HG02610 (cell line): Measurements from ENCODE around the gene EIF2AK3.
"Not testable (repeated sequence)": the region's sequence is repeated elsewhere in the genome, so short reads cannot be mapped to it uniquely, and the experiment has no call there.

Experiments
- ATAC-seq: cut with Tn5 transposase; IDR thresholded peaks from one replicate; pipeline ENCODE4 v1.9.1; 2021; ENCODE audit warnings: mild to moderate bottlenecking, moderate library complexity; ENCODE audit not compliant: unreplicated experiment

EIF2AK3 gene

DNA sequence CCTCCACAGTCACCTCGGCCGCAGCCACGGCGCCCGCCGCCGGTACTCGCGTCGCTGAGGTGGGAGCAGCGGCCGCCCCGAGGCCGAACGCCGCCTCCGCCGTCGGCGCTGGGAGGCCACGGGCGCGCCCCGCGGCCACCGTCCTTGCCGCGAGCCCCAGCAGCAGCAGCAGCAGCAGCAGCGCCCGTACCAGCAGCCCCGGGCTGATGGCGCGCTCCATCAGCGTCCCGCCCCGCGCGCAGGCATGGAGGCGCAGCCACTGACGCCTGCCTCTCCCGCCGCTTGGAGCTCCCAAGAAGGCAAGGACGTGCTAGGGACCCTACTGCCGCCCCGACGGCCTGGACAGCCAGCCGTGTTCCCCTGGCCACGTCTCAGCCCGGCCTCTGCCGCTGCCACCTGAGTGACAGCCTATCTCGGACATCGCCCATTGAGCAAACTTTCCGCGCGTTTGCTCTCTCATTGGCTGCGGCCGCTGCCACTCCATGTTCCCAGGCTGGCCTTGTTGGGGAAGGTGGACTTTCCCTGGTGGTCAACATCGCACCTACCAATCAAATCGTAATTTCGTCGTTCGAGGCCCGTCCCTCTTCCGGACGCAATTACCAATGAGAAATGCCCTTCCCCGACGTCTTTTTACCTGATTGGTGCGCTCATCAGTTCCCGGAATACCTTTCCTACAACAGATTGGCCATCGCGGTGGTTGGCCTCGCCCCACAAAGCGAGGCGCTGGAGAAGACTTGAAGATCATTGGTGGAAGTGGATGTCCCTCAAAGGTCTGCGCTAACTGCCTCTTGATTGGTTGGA is at the start of gene EIF2AK3:
TSS of gene EIF2AK3 (minus strand) at position 410 of the 801 bp plus-strand sequence. CDS start at position 220, 190 bp downstream.
- ATAC-seq = peak; percentile 91

DNA sequence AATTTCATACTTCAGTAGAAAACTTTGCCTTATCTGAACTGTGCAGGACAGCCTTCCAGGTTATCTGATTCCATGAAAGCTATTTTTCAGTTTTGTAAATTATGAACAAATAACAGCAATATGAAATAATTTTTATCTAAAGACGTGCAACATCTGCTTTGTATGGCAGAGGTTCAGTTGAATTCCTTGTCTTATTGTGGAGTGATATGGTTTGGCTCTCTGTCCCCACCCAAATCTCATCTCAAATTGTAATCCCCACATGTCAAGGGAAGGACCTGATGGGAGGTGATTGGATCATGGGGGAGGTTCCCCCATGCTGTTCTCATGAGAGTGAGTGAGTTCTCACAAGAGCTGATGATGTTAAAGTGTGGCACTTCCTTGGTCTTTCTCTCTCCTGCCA is 46.1 kb upstream of the EIF2AK3 start:
- no peak for ATAC-seq

DNA sequence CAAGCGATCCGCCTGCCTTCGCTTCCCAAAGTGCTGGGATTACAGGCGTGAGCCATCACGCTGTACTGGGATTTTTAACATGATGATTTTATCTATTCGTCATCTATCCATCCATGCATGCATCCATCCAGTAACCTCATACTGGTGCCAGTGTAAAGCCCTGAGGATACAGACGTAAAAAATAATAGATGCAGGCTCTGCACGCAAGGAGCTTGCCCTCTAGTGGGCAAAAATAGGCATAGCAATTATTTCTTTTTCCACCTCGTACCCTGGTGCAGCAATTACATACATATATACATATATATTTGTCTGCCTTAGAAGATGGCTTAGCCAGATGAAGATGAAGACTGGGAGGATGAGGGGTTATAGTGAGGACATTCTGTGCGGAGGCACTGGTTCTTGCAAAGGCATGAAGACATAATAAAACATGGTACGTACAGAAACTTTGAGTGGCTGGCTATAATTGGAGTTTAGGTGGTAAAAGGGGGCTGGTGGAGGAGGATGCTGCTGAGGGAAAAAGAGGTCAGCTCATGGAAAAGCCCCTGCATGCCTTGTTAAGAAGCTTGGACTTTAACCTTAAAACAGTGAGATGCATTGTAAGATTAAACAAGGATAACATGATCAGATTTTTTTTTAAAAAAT is 44.6 kb upstream of the EIF2AK3 start:
- ATAC-seq = no peak

DNA sequence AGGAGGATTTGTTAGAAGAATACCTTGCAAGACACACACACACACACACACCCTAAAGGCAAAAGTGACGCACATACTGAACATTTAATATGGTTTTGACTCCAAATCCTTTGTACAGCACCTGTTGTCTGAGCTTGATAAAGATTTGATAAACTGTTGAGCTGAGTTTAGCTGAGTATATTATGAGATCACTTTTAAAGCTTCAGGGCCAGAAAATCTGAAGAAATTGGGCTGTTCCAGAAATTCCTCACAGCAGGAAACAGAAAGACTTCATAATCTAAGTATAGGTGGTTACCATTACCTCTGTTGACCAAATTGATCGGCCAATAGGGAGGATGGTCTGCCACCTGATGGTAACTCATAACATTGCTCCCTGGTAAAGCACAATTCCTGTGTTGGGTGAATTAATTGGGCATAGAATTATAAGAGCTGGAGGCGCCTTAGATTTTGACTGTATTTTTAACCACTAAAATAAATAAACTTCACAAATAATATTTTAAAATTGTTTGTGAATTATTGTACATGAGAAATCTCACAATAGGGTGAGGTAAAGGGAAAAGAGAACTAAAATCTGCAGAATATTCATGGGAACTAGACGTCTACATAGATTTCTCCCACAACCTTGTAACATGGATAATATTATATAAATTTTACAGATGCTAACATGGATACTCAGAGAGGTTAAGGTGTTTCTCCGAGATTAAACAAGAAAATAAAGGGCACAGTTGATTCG is 42.4 kb upstream of the EIF2AK3 start:
- ATAC-seq = peak; percentile 90

DNA sequence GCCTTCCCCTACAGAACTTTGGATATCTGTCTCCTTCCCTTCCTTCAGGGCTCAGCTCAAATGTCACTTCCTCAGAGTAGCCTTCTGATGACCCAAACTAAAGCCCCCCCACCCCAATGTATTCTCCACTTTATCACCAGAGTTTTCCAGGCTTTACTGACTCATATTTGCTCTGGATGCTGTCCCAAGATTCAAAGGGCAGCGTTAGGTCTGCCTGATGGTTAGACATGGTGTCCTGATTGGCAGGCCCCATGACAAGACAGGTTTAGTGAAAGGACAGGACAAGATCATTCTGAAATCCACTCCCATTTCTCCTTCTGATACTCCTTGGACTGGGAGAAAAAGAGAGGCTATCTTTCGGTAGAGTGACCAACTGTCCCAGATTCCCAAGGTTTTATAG is 41.6 kb upstream of the EIF2AK3 start:
- no peak for ATAC-seq

DNA sequence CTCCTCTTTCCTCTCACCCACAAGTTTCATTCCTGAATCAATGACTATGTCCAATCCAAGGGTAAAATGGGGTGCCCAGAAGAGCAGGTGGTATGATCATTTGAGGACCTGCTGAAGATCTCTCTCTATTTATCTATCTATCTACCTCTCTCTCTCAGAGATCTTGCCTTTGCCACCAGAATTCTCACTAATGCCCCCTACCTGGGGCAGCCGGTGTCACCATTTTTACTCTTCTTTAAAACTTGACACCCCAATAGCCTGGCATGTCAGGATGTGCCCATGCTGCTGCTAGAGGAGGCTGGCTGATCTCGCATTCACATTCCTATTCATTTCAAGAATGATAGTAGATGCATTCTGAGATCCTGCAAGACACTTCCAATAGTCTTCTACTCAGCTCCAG is 40.0 kb upstream of the EIF2AK3 start:
- no peak for ATAC-seq

DNA sequence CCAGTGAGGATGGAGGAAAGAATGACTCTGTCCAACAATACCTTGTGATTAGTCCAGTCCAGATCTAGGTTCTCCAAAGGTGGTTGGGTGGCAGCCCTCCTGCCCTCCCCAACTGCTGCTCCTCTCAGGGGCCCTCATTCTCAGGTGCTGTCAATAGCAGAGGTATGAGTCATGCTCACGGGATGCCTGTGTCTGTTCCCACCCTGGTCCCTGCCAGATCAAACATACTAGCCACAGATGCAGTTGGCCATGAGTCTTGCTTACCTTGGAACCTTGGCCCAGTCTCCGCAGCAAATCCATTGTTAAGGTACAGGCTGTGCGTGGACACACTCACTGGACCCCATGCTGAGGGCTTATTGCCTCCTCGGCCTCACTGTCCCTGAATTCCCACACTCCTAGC is 39.3 kb upstream of the EIF2AK3 start:
- ATAC-seq = no peak

DNA sequence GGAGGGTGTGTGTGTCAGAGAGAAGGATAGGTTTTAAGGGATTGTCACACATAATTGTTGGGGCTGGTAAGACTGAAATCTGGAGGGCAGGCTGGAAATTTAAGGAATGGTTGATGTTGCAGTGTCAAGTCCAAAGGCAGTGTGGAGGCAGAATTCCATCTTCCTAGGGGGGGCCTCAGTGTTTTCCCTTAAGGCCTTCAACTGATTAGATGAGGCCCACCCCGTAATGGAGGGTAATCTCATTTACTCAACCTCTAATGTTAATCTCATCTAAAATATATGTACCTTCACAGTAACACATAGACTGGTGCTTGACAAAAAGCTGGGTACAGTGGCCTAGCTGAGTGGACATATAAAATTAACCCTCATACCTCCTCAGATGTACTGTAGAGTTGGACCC is 33.4 kb upstream of the EIF2AK3 start:
- no peak for ATAC-seq

DNA sequence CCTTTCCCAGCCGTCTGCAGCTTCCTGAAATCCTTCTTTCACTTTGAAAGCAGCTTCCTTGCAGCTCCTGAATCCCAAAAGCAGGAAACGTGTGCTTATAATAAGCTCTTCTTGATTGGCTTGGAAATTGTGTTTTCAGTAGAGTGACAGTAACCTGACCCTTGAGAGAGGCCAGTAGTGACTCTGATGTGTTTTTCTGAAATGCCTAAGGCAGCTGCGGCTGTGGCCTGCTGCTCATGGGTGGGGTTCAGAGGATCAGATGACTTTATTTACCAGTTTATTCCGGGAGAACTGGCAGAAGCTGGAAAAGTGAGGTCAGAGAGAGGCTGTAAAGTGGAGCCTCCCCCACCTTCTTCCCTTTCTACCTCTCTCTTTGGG is 32.3 kb upstream of the EIF2AK3 start:
- ATAC-seq = no peak

DNA sequence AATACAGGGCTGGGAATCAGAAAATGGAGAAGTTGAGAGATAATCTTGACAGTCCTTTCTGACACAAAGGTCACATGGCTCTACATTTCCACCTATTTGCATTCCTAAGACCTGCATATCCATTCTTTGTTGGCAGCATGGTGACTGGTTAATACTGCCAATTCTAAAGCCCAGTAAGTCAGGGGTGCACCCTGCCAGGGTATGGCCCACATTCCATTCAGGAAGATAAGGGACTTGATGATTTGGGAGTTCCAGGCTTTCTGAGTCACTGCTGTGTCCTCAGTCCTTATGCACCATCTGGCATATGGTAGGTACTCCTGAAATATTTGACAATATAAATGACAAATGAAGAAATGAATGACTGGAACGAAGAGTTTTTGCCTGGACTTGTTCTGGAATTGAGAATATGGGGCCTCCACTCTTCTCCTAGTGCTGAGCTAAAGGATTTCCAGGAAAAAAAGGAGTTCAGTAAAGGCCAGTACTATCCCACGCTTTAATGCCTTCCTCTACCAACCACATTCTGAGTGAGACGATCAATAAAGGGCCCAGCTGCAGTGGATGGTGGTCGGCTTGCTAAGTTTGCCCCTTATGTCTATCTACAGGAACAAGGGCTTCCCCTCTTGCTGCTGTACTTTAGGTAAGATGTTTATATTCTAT is 31.7 kb upstream of the EIF2AK3 start:
- ATAC-seq = no peak

DNA sequence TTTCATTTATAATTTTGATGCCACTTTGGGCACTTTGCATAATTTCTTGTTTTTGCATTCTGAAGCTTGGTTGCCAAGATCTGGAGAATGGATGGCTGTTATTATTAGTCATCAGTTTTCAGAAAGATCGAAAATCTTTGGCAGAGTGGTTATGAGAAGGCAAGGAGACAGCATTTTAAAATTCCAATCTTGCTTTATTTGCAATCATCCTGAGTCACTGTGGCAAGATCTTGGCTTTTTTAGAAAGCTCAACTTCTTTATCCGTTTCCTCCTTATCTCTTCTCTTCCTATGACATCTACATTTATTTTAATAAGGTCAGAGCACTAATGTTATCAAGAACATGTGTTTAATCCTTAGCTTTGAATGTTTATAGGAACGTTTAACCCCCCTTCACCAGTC is 31.1 kb upstream of the EIF2AK3 start:
- ATAC-seq = no peak

DNA sequence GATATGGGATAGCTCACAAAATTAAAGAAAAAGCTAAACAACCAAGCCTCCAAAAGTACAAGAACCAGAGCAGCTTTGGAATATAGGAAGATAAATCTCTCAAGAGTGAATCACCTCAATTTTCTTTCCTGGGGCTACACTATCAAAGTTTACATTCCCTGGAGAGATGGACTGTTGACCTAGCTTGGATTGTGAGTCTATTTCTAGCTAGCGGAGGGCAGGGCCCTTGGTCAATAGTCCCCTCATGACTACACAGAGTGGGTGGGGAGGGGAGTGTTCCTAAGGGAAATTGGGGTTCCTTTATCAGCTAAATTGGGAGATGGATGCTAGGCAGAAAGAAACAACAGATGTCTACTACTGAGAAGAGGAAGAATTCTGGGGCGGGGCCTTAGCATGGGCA is 29.9 kb upstream of the EIF2AK3 start:
- no peak for ATAC-seq

DNA sequence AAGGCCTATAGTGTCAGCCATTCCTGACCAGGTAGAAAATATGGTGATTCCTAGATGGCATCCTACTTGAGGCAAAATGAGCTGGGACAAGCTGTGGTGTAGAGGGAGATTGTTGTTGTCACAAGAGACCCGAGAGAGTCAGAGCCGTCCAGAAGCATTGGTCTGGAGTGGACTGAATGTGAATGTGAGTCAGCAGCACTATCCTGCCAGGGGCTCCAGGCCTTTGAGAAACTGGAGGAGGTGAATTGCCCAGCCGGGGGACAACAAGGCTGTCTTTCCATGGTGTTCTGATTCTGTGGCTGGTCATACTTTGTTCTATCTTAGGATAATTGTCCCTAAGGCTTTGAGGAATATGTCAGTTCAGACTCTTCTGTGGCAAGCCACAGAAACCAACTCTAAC is 29.4 kb upstream of the EIF2AK3 start:
- ATAC-seq = no peak

DNA sequence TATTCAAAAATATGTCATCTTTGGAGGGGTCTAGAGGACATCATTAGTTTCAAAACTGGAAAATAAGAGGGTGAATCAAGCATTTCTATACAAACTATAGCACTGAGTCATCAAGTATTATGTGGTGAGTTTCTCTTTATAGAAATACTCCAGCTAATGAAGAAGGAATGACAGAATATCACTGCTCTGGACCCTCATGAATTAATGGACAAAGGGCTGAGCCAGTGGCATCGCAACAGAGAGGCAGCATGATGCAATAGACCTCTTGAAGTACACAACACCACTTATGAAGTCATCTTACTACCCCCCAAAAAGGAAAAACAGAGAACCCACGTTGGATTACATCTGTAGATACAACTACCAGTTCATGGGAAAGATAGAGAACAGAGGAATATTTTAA is 27.4 kb upstream of the EIF2AK3 start:
- no peak for ATAC-seq

DNA sequence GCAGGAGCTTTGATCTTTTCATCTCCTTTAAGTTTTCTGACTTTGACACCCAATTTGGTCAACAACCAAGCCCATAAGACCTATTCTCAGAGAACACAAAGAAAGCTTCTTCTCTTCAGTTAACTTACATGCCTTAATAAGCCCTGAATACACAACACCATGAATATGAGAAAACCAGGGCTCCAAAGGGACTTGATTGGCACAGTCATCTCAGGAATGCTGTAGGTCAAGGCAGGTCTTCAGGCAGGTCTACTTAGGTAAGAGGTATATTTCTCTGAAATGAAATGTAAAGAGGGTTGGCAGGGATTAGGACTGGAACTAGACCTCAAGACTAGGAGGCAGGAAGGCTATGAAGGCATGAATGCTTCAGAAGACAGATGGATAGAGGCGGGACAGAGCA is 24.4 kb upstream of the EIF2AK3 start:
- ATAC-seq = no peak

DNA sequence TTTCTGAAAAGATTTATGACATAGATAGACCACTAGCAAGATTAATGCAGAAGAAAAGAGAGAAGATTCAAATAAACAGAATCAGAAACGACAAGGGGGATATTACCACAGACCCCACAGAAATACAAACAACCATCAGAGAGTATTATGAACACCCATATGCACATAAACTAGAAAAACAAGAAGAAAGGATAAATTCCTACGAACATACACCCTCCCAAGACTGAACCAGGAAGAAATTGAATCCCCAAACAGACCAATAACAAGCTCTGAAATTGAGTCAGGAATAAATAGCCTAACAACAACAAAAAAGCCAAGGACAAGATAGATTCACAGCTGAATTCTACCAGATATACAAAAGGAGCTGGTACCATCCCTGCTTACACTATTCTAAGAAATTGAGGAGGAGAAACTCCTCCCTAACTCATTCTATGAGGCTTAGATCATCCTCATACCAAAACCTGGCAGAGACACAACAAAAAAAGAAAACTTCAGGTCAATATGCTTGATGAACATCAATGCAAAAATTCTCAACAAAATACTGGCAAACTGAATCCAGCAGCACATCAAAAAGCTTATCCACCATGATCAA is 18.1 kb upstream of the EIF2AK3 start:
- not testable (repeated sequence) for ATAC-seq

DNA sequence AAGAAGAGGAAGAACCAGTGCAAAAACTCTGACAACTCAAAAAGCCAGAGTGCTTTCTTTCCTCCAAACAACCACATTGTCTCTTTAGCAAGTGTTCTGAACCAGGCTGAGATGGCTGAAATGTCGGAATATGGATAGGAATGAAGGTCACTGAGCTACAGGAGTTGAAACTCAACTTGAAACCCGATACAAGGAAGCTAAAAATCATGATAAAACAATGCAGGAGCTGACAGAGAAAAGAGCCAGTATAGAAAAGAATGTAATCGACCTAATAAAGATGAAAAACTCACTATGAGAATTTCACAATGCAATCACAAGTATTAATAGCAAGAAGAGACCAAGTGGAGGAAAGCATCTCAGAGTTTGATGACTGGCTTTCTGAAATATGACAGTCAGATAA is 15.0 kb upstream of the EIF2AK3 start:
- ATAC-seq = no peak

DNA sequence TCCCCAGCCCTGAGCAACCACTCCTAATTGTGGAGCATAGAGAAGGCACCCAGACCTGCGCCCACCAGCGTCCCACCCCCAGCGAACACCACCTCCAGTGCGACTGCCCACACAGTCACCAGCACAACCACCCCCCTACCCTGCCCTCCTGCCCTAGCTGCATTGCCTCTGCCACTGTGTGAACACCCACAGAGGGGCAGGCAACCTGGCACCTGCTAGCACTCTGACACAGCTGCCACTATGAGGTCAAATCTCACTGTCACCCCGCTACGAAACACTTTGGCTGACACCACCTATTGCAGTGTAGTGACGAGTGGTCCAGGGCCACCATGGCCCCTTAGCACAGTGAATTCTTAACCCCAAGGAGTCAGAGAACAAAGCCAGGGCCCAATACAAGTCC is 14.1 kb upstream of the EIF2AK3 start:
- ATAC-seq = no peak

DNA sequence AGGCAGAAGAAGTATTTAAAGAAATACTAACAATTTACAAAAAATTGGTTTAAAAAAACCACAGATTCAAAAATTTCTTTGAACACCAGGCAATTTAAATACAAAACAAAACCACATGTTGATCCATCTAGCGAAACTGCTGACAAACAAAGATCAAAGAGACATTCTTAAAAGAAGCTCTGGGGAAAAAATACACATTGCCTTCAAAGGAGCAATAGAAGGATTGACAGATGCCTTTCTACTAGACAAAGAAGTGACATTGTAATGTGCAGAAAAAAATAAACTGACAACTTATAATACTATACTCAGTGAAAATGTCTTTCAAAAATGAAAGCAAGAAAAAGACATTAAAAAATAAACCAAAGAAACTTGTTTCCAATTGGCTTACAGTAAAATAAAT is 12.6 kb upstream of the EIF2AK3 start:
- ATAC-seq = no peak

DNA sequence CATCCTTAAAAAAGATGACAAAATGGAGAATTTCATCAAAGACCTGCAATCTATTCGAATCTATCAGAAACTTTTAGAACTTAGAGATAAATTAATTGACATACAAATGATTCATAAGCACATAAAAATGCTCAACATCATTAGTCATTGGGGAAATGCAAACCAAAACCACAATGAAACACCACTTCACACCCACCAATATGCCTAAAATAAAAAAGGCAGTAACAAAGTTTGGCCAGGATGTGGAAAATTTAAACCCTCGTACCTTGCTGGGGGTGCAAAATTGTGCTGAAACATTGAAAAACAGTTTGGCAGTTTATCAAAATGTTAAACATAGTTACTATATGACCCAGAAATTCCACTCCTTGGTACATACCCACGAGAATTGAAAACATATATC is 11.5 kb upstream of the EIF2AK3 start:
- ATAC-seq = no peak

DNA sequence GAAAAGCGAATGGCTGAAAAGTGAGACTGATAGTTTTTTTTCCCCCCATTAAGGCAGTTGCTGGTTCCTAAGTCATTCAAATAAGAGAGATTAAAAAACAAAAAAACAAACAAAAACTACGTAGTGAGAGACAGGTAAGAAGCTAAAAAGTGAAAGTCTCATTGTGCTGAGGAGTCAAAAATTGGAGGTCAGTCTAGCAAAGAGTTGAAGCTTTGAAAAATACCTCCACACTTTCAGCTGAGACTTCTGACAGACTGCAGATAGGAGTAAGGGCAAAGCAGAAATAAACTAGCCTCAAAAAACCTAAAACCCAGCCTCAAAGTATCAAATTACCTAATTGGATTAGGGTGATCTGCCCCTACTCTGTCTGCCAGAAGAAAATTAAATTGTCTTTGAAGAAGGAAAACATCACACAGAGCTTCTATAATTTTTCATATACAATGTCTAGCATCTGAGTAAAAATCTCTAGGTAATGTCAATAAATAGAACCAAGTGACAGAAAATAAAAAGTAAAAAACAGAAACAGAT is 10.9 kb upstream of the EIF2AK3 start:
- no peak for ATAC-seq
